IMR-90 (cell line): ENCODE measurements around the gene KIF1B. TPM values are rescaled to one million over a fixed set of nuclear protein-coding genes. Genes with fewer than 3 reads are reported as not detected.

Experiments used
- ATAC-seq: fragments of 200-7000 bp; cut with Tn5 transposase; 2 replicates; pipeline ENCODE4 v1.9.1; 2020; ENCODE audit warnings: low read depth, mild to moderate bottlenecking, moderate library complexity
- BruUV-seq: library from RNA; stranded (reverse); fragments of 400-500 nt; replicated peaks from 2 replicates; lab custom pipeline; 2021; lab: Mats Ljungman, UMichigan
- CTCF ChIA-PET: fragments of 300-600 bp; formaldehyde crosslinking; extraction: SDS; loops from one replicate; lab custom pipeline; 2021; ENCODE audit warnings: antibody characterized with exemption; lab: Yijun Ruan, JAX
- POLR2A ChIA-PET: fragments of 300-600 bp; sonication (Branson Sonifier 250); formaldehyde crosslinking; loops from one replicate; lab custom pipeline; 2022; ENCODE audit warnings: antibody characterized with exemption; ENCODE audit not compliant: unreplicated experiment; lab: Charles Lee
- DNase-seq: peaks from one replicate; pipeline ENCODE4 v3.0.0; 2013
- H2AFZ ChIP-seq: replicated peaks from 2 replicates; pipeline ENCODE3; 2013; ENCODE audit warnings: low read length, mild to moderate bottlenecking; ENCODE audit not compliant: poor library complexity
- H2AK5ac ChIP-seq: 2 replicates; pipeline ENCODE4 v1.6.1; 2013; ENCODE audit warnings: low read depth, low read length, inconsistent platforms
- H2AK9ac ChIP-seq: replicated peaks from 2 replicates; pipeline ENCODE3; 2013; ENCODE audit warnings: mild to moderate bottlenecking, low read depth, low read length, moderate library complexity; ENCODE audit not compliant: poor library complexity
- H2BK120ac ChIP-seq: 2 replicates; pipeline ENCODE4 v1.6.1; 2013; ENCODE audit warnings: low read depth, low read length, inconsistent platforms
- H2BK15ac ChIP-seq: 3 replicates; pipeline ENCODE4 v1.6.1; 2013; ENCODE audit warnings: low read depth, low read length, inconsistent platforms
- H2BK20ac ChIP-seq: 2 replicates; pipeline ENCODE4 v1.6.1; 2013; ENCODE audit warnings: low read depth, mild to moderate bottlenecking, inconsistent platforms, low read length, moderate library complexity
- H2BK5ac ChIP-seq: 2 replicates; pipeline ENCODE4 v1.6.1; 2013; ENCODE audit warnings: mild to moderate bottlenecking, low read depth, low read length, inconsistent platforms; ENCODE audit not compliant: poor library complexity, severe bottlenecking
- H3K14ac ChIP-seq: replicated peaks from 2 replicates; pipeline ENCODE4 v1.6.1; 2013; ENCODE audit warnings: low read depth, low read length, inconsistent platforms
- H3K18ac ChIP-seq: 2 replicates; pipeline ENCODE4 v1.6.1; 2013; ENCODE audit warnings: low read depth, low read length, control low read depth
- H3K23ac ChIP-seq: 2 replicates; pipeline ENCODE4 v1.6.1; 2013; ENCODE audit warnings: low read depth, low read length, inconsistent platforms
- H3K27ac ChIP-seq: 2 replicates; pipeline ENCODE4 v1.5.1; 2013; ENCODE audit warnings: mild to moderate bottlenecking, control low read depth, low read length; ENCODE audit not compliant: insufficient read depth
- H3K27me3 ChIP-seq: 2 replicates; pipeline ENCODE4 v1.6.1; 2013; ENCODE audit warnings: low read length; ENCODE audit not compliant: control insufficient read depth, insufficient read depth
- H3K36me3 ChIP-seq: 2 replicates; pipeline ENCODE4 v1.6.1; 2013; ENCODE audit warnings: low read length, mixed read lengths; ENCODE audit not compliant: control insufficient read depth, insufficient read depth
- H3K4ac ChIP-seq: 2 replicates; pipeline ENCODE4 v1.6.1; 2013; ENCODE audit warnings: low read depth, low read length, inconsistent platforms
- H3K4me1 ChIP-seq: 2 replicates; pipeline ENCODE4 v1.6.1; 2013; ENCODE audit warnings: low read length, mixed read lengths; ENCODE audit not compliant: control insufficient read depth, insufficient read depth
- H3K4me2 ChIP-seq: 2 replicates; pipeline ENCODE4 v1.6.1; 2013; ENCODE audit warnings: low read depth, mild to moderate bottlenecking, control low read depth, low read length, moderate library complexity
- H3K4me3 ChIP-seq: 2 replicates; pipeline ENCODE4 v1.5.1; 2013; ENCODE audit warnings: low read depth, mild to moderate bottlenecking, control low read depth, low read length, moderate library complexity; ENCODE audit not compliant: insufficient read depth
- H3K56ac ChIP-seq: 2 replicates; pipeline ENCODE4 v1.6.1; 2013; ENCODE audit warnings: low read length, inconsistent platforms; ENCODE audit not compliant: insufficient read depth; ENCODE audit errors: extremely low read depth
- H3K79me1 ChIP-seq, 2 experiments: 2 replicates each; pipeline ENCODE4 v1.6.1; 2013; ENCODE audit warnings: low read length in 2 of 2, inconsistent platforms in 1 of 2, low read depth in 1 of 2
- H3K9ac ChIP-seq: 2 replicates; pipeline ENCODE4 v1.6.1; 2013; ENCODE audit warnings: low read depth, low read length, control low read depth
- H3K9me1 ChIP-seq: 2 replicates; pipeline ENCODE4 v1.6.1; 2013; ENCODE audit warnings: low read length, inconsistent platforms; ENCODE audit not compliant: insufficient read depth
- H3K9me3 ChIP-seq: 2 replicates; pipeline ENCODE4 v1.6.1; 2013; ENCODE audit warnings: low read length; ENCODE audit not compliant: control insufficient read depth, insufficient read depth
- H4K20me1 ChIP-seq: 2 replicates; pipeline ENCODE4 v1.6.1; 2013; ENCODE audit warnings: low read length, inconsistent platforms; ENCODE audit not compliant: insufficient read depth
- H4K5ac ChIP-seq: 2 replicates; pipeline ENCODE4 v1.6.1; 2013; ENCODE audit warnings: mild to moderate bottlenecking, low read depth, low read length, control low read depth
- H4K8ac ChIP-seq, 2 experiments: 2 replicates each; pipeline ENCODE4 v1.6.1; 2013; ENCODE audit warnings: low read depth in 2 of 2, low read length in 2 of 2, control low read depth in 1 of 2, inconsistent platforms in 1 of 2
- H4K91ac ChIP-seq: 2 replicates; pipeline ENCODE4 v1.6.1; 2013; ENCODE audit warnings: low read depth, low read length, inconsistent platforms; ENCODE audit not compliant: insufficient read depth
- BHLHE40 ChIP-seq: fragments of 150-350 bp; IDR thresholded peaks from 2 replicates; pipeline ENCODE4 v1.6.1; 2016; ENCODE audit warnings: mild to moderate bottlenecking, low read depth, low read length
- CHD1 ChIP-seq: IDR thresholded peaks from 2 replicates; pipeline ENCODE4 v1.6.1; 2012; ENCODE audit warnings: low read depth, low read length, improper control_type of control experiment
- MAZ ChIP-seq: IDR thresholded peaks from 2 replicates; pipeline ENCODE4 v1.6.1; 2012; ENCODE audit warnings: low read depth, mild to moderate bottlenecking, low read length, improper control_type of control experiment, moderate library complexity, borderline replicate concordance
- MXI1 ChIP-seq: IDR thresholded peaks from 2 replicates; pipeline ENCODE4 v1.6.1; 2012; ENCODE audit warnings: low read depth, mild to moderate bottlenecking, low read length, moderate library complexity, borderline replicate concordance
- RAD21 ChIP-seq: IDR thresholded peaks from 2 replicates; pipeline ENCODE4 v1.6.1; 2012; ENCODE audit warnings: low read length, improper control_type of control experiment
- RCOR1 ChIP-seq: IDR thresholded peaks from 2 replicates; pipeline ENCODE4 v1.6.1; 2012; ENCODE audit warnings: mild to moderate bottlenecking, low read length, improper control_type of control experiment; ENCODE audit not compliant: insufficient replicate concordance
- SMC3 ChIP-seq: fragments of 150-350 bp; IDR thresholded peaks from 2 replicates; pipeline ENCODE4 v1.6.1; 2016; ENCODE audit warnings: low read depth, mild to moderate bottlenecking, antibody characterized with exemption, low read length, moderate library complexity
- WGBS, 2 experiments: methylation state at CpG; one replicate each; pipeline versions ENCODE4 v1.1.5 to v1.1.7; 2013; ENCODE audit warnings: missing lambda C conversion rate in 2 of 2; ENCODE audit not compliant: insufficient read length in 1 of 2; ENCODE audit errors: extremely low coverage in 2 of 2; 5-methylcytosine and 5-hydroxymethylcytosine counted together
- dilution Hi-C: fragments of 300-500 bp; cut with HindIII; formaldehyde crosslinking; loops from one replicate; pipeline ENCODE4 v1.14.3; 2018; ENCODE audit warnings: low sequenced_read_pairs; ENCODE audit not compliant: unreplicated experiment
- in situ Hi-C: fragments of 300-500 bp; cut with MboI; formaldehyde crosslinking; loops from 3 replicates; pipeline ENCODE4 v1.14.3; 2019; ENCODE audit warnings: low sequenced_read_pairs, inconsistent platforms, mixed read lengths
- intact Hi-C: fragments of 100-400 bp; cut with micrococcal nuclease; formaldehyde crosslinking; loops from 2 replicates; pipeline ENCODE4 v1.10.0; 2022
- polyA plus RNA-seq, 3 experiments: library from polyadenylated mRNA; depleted of rRNA; stranded (reverse); fragments of >200 nt; gene quantifications; 2 replicates each; pipeline ENCODE4 v1.2.3, GENCODE V29; 2012; ENCODE audit warnings: low replicate concordance in 1 of 3
- total RNA-seq: library from RNA; depleted of rRNA; stranded (reverse); fragments of >200 nt; gene quantifications from 2 replicates; pipeline ENCODE4 v1.2.3, GENCODE V29; 2012
- TF ChIP-seq, protein P1 (sequence below): conservative IDR thresholded peaks from 2 replicates; pipeline ENCODE4 v1.5.1; 2012; ENCODE audit warnings: mild to moderate bottlenecking, low read depth, low read length, improper control_type of control experiment

The KIF1B gene
- total and polyA plus RNA-seq, 2 of the 4 experiments (the other 2 are of a cell fraction) = 13.0 to 21.1 TPM

DNA sequence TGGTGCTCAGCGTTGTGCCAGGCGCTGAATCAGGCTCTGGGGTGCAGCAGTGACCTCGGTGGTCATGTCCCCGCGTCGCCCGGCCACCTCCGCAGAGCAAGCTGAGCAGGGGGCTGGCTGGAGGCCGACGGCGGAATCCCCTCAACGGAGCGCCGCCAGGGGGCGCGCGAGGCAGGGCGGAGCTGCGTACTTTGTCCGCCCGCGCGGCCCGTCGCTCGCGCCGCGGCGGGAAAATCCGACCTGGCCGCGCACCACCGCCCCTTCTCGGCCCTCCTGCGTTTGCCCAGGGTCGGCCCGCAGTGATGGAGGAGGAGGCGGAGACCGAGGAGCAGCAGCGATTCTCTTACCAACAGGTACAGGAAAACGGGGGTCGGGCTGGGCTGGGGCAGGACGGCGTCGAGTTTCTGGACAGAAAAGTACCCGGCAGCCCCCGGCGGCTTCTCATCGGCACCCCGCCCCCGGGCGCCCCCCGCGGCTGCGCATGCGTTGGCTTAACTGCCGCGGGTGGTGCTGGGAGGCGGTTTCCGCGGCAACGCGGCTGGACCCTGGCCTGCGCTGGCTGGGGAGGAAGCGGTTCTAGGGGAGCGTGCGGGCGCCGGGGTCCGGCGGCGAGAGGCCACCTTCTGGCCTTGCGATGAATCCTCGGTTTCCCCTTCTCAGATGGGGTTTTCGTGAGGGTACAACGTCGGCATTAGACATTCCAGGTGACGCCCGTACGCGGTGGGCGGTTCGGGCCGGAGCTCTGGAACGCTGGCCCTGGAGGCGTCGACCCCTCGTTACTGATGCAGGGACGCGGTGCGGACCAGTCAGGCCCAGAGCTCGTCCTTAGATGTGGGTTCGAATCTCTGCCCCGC, 220.1 kb downstream of the KIF1B start, which contains the start of gene CENPS:
TSS of gene CENPS (plus strand) at position 218 of the 854 bp plus-strand sequence. CDS start at position 303, 85 bp downstream.
- Histone ChIP-seq H3K27ac (peak within 1 kb of the TSS; percentile 86), H2BK15ac (peak within 1 kb of the TSS; percentile 59; the same call in 1 of the 3 replicates), H2AK5ac (peak within 1 kb of the TSS; percentile 74), H3K18ac (peak within 1 kb of the TSS; percentile 36; the same call in 1 of the 2 replicates), H3K4ac (peak within 1 kb of the TSS; percentile 89), H2AFZ (peak within 1 kb of the TSS; percentile 100), H3K4me3 (peak within 1 kb of the TSS; percentile 76), H2BK20ac (peak within 1 kb of the TSS; percentile 44; the same call in 1 of the 2 replicates), H2BK120ac (peak within 1 kb of the TSS; percentile 71), H4K20me1 (no peaks in the 10 kb centered on the region), H4K8ac (peak within 1 kb of the TSS; percentile 79 to 96), H4K5ac (peak within 1 kb of the TSS; percentile 87), H3K9ac (peak within 1 kb of the TSS; percentile 85), H3K4me2 (peak within 1 kb of the TSS; percentile 99), H4K91ac (peak within 1 kb of the TSS; percentile 94), H3K9me3 (no peaks in the 10 kb centered on the region), H3K56ac (peak within 1 kb of the TSS; percentile 87), H3K4me1 (peaks cover 2% of the 10 kb centered on the region; the same call in 1 of the 2 replicates), H3K23ac (peak within 1 kb of the TSS; percentile 92), H3K27me3 (no peaks in the 10 kb centered on the region), H2BK5ac (peak within 1 kb of the TSS; percentile 63), H3K9me1 (peaks cover 4% of the 10 kb centered on the region), H3K36me3 (peaks cover 2% of the 10 kb centered on the region; the same call in 1 of the 2 replicates), H3K79me1 (peaks cover 7 to 27% of the 10 kb centered on the region in 2 experiments; a peak in 3 of 4 replicates), H2AK9ac (peak within 1 kb of the TSS; percentile 96), H3K14ac (peak within 1 kb of the TSS; percentile 98)
- ChIA-PET CTCF (interaction anchor here (0.9 to 1.9 kb wide), 10 partner anchors 22 to 255 kb away, joined by 3 to 12 read pairs (median 3); no protein-coding TSS in a partner anchor), POLR2A (interaction anchor here (0.6 kb wide), 1 partner anchor 180 kb away, joined by 3 read pairs; no protein-coding TSS in a partner anchor)
- BruUV-seq = no TSS peak
- DNase-seq (peak; percentile 83), ATAC-seq (peak; percentile 95)
- WGBS, 2 experiments = 0% methylated on average over 48 of the region's 95 CpGs; no CpG with 5 or more reads in 1 of the 2 experiments
- intact Hi-C loops (loop anchor here (1.0 kb wide), 1 partner anchor 64 kb away; no protein-coding TSS in a partner anchor), in situ Hi-C loops (no loop called here), dilution Hi-C loops (no loop called here)
- TF ChIP-seq RCOR1 (peak; percentile 30), CHD1 (no peak), MAZ (peak; percentile 74; the same call in 1 of the 2 replicates), SMC3 (peak; percentile 87), RAD21 (peak; percentile 66), BHLHE40 (no peak), MXI1 (peak; percentile 82)
- TF ChIP-seq, protein P1, sequence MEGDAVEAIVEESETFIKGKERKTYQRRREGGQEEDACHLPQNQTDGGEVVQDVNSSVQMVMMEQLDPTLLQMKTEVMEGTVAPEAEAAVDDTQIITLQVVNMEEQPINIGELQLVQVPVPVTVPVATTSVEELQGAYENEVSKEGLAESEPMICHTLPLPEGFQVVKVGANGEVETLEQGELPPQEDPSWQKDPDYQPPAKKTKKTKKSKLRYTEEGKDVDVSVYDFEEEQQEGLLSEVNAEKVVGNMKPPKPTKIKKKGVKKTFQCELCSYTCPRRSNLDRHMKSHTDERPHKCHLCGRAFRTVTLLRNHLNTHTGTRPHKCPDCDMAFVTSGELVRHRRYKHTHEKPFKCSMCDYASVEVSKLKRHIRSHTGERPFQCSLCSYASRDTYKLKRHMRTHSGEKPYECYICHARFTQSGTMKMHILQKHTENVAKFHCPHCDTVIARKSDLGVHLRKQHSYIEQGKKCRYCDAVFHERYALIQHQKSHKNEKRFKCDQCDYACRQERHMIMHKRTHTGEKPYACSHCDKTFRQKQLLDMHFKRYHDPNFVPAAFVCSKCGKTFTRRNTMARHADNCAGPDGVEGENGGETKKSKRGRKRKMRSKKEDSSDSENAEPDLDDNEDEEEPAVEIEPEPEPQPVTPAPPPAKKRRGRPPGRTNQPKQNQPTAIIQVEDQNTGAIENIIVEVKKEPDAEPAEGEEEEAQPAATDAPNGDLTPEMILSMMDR = peak; percentile 98
